GM12872 (cell line): ENCODE results near the gene PDZRN4.

ENCODE experiments used
- CTCF ChIP-seq: IDR thresholded peaks from 3 replicates; pipeline ENCODE4 v1.5.1; 2011; ENCODE audit warnings: low read depth, mild to moderate bottlenecking, low read length, moderate library complexity; ENCODE audit not compliant: insufficient read depth

Gene PDZRN4

GRCh38 chr12:41174602-41175001 is 13.5 kb upstream of the PDZRN4 start:
- no peak for TF ChIP-seq CTCF

GRCh38 chr12:41184864-41185263 is 3.3 kb upstream of the PDZRN4 start:
- TF ChIP-seq CTCF, result no peak

GRCh38 chr12:41186026-41186425 is 2.1 kb upstream of the PDZRN4 start:
- TF ChIP-seq CTCF, result no peak

- TF ChIP-seq CTCF, result no peak
These were observed 798 bp downstream of the PDZRN4 start for GRCh38 chr12:41188841-41189394.

- no peak for TF ChIP-seq CTCF
These were observed 1.5 kb downstream of the PDZRN4 start for GRCh38 chr12:41189395-41190251.

DNA sequence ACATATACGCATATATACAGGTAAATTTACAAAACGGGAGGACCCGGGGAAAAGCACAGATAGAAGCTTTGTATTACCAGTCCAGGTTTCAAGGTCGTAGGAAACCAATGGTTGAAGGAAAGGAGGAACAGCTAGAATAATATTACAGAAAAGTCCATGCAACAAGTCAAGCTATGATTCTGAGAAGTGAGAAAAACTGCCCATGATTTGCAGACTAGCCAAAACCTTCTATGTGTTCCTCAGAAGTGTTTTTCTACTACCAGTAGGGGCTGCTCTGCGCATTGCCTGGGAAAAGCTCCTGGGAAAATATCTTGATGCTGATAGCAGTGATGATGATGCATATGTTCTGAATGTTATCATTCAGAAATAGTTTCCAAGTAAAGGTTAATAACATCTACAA is 2.2 kb downstream of the PDZRN4 start:
- TF ChIP-seq CTCF, result peak; percentile 30

DNA sequence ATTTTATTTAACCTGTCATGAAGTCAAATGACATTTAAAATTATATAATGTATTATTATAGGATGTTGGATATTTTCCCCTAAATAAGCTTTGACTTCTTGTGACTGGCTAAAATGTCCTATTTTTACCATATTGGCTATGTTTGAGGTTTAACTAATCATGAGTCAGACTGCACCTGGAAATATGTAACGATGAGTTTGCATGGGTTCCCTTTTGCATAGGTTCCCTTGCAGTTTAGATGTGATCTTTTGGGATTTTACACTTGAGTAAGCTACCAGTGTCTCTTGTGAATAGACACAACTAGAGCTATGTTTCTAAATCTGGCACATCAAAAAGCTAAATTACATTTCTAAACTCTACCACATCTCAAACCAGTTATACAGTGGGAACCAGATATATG is 5.2 kb downstream of the PDZRN4 start:
- TF ChIP-seq CTCF, result no peak
